HepG2 (cell line): Measurements from ENCODE around the gene SLC22A7. TPM values are rescaled to one million over a fixed set of nuclear protein-coding genes. Genes with fewer than 3 reads are reported as not detected.
A peak's percentile ranks its signal among the peaks of the same experiment; 100 is the strongest.

Source experiments
- HMGXB4 ChIP-seq, 2 experiments: sonication (generic) in 1 of 2; formaldehyde crosslinking in 1 of 2; IDR thresholded peaks; 2 replicates each; pipeline versions ENCODE4 v1.4.0 to v1.6.1; 2018 to 2020; ENCODE audit warnings: missing genetic modification reagents in 2 of 2, borderline replicate concordance in 1 of 2, low read depth in 1 of 2, mild to moderate bottlenecking in 1 of 2, missing biosample characterization in 1 of 2
- IKZF4 ChIP-seq: sonication (generic); formaldehyde crosslinking; IDR thresholded peaks from 2 replicates; pipeline ENCODE4 v1.5.1; 2020; ENCODE audit warnings: borderline replicate concordance, mild to moderate bottlenecking, low read depth, missing genetic modification reagents; ENCODE audit errors: not compliant biosample characterization
- ISL2 ChIP-seq: sonication (generic); formaldehyde crosslinking; IDR thresholded peaks from 2 replicates; pipeline ENCODE4 v1.5.0; 2020; ENCODE audit warnings: missing genetic modification reagents
- JARID2 ChIP-seq: sonication (generic); formaldehyde crosslinking; IDR thresholded peaks from 2 replicates; pipeline ENCODE4 v1.8.1; 2023; ENCODE audit warnings: missing genetic modification reagents, inconsistent platforms; ENCODE audit not compliant: insufficient replicate concordance
- JDP2 ChIP-seq: sonication (generic); formaldehyde crosslinking; IDR thresholded peaks from 2 replicates; pipeline ENCODE4 v1.8.1; 2022; ENCODE audit warnings: missing genetic modification reagents, borderline replicate concordance
- KAT7 ChIP-seq: IDR thresholded peaks from 2 replicates; pipeline ENCODE4 v1.6.1; 2018; ENCODE audit warnings: borderline replicate concordance, missing compliant biosample characterization
- NFAT5 ChIP-seq: sonication (generic); formaldehyde crosslinking; IDR thresholded peaks from 2 replicates; pipeline ENCODE4 v1.4.0; 2020; ENCODE audit warnings: missing genetic modification reagents
- SETDB1 ChIP-seq: sonication (generic); formaldehyde crosslinking; IDR thresholded peaks from 2 replicates; pipeline ENCODE4 v1.5.1; 2020; ENCODE audit warnings: missing genetic modification reagents, mild to moderate bottlenecking, borderline replicate concordance
- SIX1 ChIP-seq: sonication (generic); formaldehyde crosslinking; IDR thresholded peaks from 2 replicates; pipeline ENCODE4 v1.4.0; 2020; ENCODE audit warnings: missing genetic modification reagents, borderline replicate concordance
- YEATS4 ChIP-seq: sonication (generic); formaldehyde crosslinking; IDR thresholded peaks from 2 replicates; pipeline ENCODE4 v1.4.0; 2020; ENCODE audit warnings: missing genetic modification reagents, borderline replicate concordance
- ZFP82 ChIP-seq: sonication (generic); formaldehyde crosslinking; IDR thresholded peaks from 2 replicates; pipeline ENCODE4 v1.5.1; 2020; ENCODE audit warnings: mild to moderate bottlenecking, missing genetic modification reagents, borderline replicate concordance
- ZNF180 ChIP-seq: sonication (generic); formaldehyde crosslinking; IDR thresholded peaks from 2 replicates; pipeline ENCODE4 v1.4.0; 2020; ENCODE audit warnings: low read depth, missing genetic modification reagents, borderline replicate concordance
- ZNF350 ChIP-seq: sonication (generic); formaldehyde crosslinking; IDR thresholded peaks from 2 replicates; pipeline ENCODE4 v1.4.0; 2020; ENCODE audit warnings: mild to moderate bottlenecking, low read depth, missing genetic modification reagents, borderline replicate concordance
- ZNF451 ChIP-seq: sonication (generic); formaldehyde crosslinking; IDR thresholded peaks from 2 replicates; pipeline ENCODE4 v1.5.0; 2020; ENCODE audit warnings: mild to moderate bottlenecking, missing genetic modification reagents
- polyA plus RNA-seq, 8 experiments: library from polyadenylated mRNA; depleted of rRNA in 3 of 8; stranded (reverse) in 7 of 8; unstranded in 1 of 8; fragments of >200 nt; fragmentation: Illumina TruSeq in 4 of 8; extraction: Trizol in 4 of 8; gene quantifications; 2 replicates each; pipeline versions ENCODE4 v1.2.1 to v1.2.3, GENCODE V29; 2011 to 2016; ENCODE audit warnings: low read depth in 4 of 8, missing spikeins in 1 of 8, mixed read lengths in 1 of 8; ENCODE audit not compliant: insufficient read depth in 1 of 8
- total RNA-seq, 5 experiments: library from RNA; depleted of rRNA; stranded (reverse); fragments of >200 nt; fragmentation: Illumina TruSeq; extraction: Trizol; gene quantifications; 2 replicates each; pipeline ENCODE4 v1.2.3, GENCODE V29; 2016; ENCODE audit warnings: low read depth in 1 of 5
- TF ChIP-seq, protein P1 (sequence below): sonication (generic); formaldehyde crosslinking; IDR thresholded peaks from 2 replicates; pipeline ENCODE4 v1.4.0; 2020; ENCODE audit warnings: missing genetic modification reagents, low read depth, mild to moderate bottlenecking, borderline replicate concordance

The SLC22A7 gene
- total and polyA plus RNA-seq, 2 of the 13 experiments (the other 11 are each of a cell fraction or from before 2014, with no cell fraction given): 5.3 to 22.6 TPM

DNA sequence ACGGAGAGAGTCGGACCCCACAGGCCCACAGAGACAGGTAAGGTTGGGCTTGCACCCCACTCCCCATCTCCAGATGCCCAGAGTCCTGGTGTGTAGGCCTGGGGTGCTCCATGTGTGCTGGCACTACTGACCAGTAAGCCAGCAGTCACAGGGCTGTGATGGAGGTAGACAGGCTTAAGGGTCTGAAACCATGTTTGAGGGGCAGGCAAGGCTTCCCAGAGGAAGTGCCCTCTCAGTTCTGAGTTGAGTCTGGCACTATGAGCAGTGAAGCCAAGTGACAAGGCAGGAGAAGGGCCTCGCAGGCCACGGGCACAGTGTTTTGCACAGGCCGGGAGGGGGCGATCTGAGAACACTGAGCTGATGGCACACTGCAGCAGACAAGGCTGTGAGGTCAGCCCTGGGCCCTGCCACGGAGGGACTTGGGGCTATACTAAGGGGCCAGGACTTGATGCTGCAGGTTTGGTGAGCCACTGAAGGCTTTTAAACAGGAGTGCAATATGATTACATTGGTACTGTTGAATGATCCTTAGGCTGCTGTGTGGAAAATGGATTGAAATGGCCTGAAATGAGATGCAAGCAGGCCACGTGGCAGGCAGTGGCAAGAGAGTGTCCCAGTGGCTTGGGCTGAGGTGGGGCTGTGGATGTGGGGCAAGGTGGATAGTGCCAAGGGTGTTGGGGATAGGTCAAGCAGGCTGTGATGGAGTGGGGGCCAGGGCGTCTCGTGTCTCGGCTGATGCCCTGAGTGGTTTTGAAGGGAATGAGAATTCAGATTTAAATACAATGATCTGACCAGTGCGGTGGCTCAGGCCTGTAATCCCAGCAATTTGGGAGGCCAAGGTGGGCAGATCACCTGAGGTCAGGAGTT, 34.5 kb upstream of the SLC22A7 start (continued):
- TF ChIP-seq HMGXB4 (CRISPR knock-in tag; IDR thresholded peaks at IDR 0.05; ENCODE audit: borderline replicate concordance in 1 of 2, low read depth in 1 of 2) (peak; percentile 89 to 95), JDP2 (CRISPR knock-in tag) (no peak), IKZF4 (CRISPR knock-in tag) (peak; percentile 67), YEATS4 (CRISPR knock-in tag) (no peak), ZNF350 (CRISPR knock-in tag) (no peak; the same call in 1 of the 2 replicates), ZNF451 (CRISPR knock-in tag) (0 out of 2 replicates have a peak, but pooled peaks have one; percentile 29), NFAT5 (CRISPR knock-in tag) (no peak), SIX1 (CRISPR knock-in tag) (no peak), KAT7 (CRISPR knock-in tag) (peak; percentile 82; the same call in 1 of the 2 replicates), JARID2 (CRISPR knock-in tag) (no peak), ZFP82 (CRISPR knock-in tag) (no peak), ISL2 (CRISPR knock-in tag) (no peak), SETDB1 (no peak), ZNF180 (no peak)
- TF ChIP-seq, protein P1, sequence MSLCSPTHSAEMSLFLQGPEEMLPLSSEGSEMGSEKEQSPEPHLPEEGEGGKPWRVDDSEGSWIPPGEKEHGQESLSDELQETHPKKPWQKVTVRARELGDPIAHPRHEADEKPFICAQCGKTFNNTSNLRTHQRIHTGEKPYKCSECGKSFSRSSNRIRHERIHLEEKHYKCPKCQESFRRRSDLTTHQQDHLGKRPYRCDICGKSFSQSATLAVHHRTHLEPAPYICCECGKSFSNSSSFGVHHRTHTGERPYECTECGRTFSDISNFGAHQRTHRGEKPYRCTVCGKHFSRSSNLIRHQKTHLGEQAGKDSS: peak; percentile 93; the same call in 1 of the 2 replicates
